CD4-positive, alpha-beta memory T cell (primary cell): Measurements from ENCODE around the gene NOVA2. TPM values are rescaled to one million over a fixed set of nuclear protein-coding genes. Genes with fewer than 3 reads are reported as not detected.
A peak's percentile ranks its signal among the peaks of the same experiment; 100 is the strongest.

Source experiments
- CTCF ChIA-PET: fragments of 350-600 bp; sonication (Branson Sonifier 250); formaldehyde crosslinking; loops from one replicate; lab custom pipeline; 2021; ENCODE audit warnings: inconsistent platforms; ENCODE audit not compliant: partially characterized antibody; lab: Charles Lee
- POLR2A ChIA-PET: fragments of 350-600 bp; sonication (Branson Sonifier 250); formaldehyde crosslinking; loops from one replicate; lab custom pipeline; 2021; ENCODE audit not compliant: partially characterized antibody; lab: Charles Lee
- DNase-seq, 5 donors: peaks; one replicate each; pipeline versions ENCODE4 v3.0.0 to v3.0.0-alpha.2; 2020 to 2022; ENCODE audit warnings: mixed read lengths in 1 of 5
- H3K27ac ChIP-seq: one replicate; pipeline ENCODE4 v1.7.0; 2013; ENCODE audit warnings: low read depth, low read length
- H3K27me3 ChIP-seq: 2 replicates; pipeline ENCODE4 v1.7.0; 2013; ENCODE audit warnings: mild to moderate bottlenecking, low read length, moderate library complexity; ENCODE audit not compliant: insufficient read depth
- H3K36me3 ChIP-seq: 2 replicates; pipeline ENCODE4 v1.7.0; 2013; ENCODE audit warnings: mild to moderate bottlenecking, low read length, moderate library complexity; ENCODE audit not compliant: insufficient read depth
- H3K4me1 ChIP-seq: 2 replicates; pipeline ENCODE4 v1.7.0; 2013; ENCODE audit warnings: mild to moderate bottlenecking, low read length, moderate library complexity; ENCODE audit not compliant: insufficient read depth
- H3K4me3 ChIP-seq, 2 donors: one replicate each; pipeline ENCODE4 v1.7.0; 2013; ENCODE audit warnings: low read length in 2 of 2, mild to moderate bottlenecking in 1 of 2
- H3K9me3 ChIP-seq, 2 donors: one replicate each; pipeline ENCODE4 v1.7.0; 2013; ENCODE audit warnings: low read length in 2 of 2, control low read depth in 1 of 2; ENCODE audit not compliant: control insufficient read depth in 1 of 2
- H3K27ac Mint-ChIP-seq, 7 donors: one replicate each; pipeline ENCODE4 v1.8.0; 2020 to 2021; ENCODE audit warnings: mixed read lengths in 7 of 7, mild to moderate bottlenecking in 6 of 7, inconsistent platforms in 3 of 7, moderate library complexity in 3 of 7
- H3K27me3 Mint-ChIP-seq, 2 donors: one replicate each; pipeline ENCODE4 v1.8.0; 2020 to 2021; ENCODE audit warnings: mixed read lengths in 2 of 2
- H3K36me3 Mint-ChIP-seq, 2 donors: one replicate each; pipeline ENCODE4 v1.8.0; 2020 to 2021; ENCODE audit warnings: mixed read lengths in 2 of 2, inconsistent platforms in 1 of 2, mild to moderate bottlenecking in 1 of 2
- H3K4me1 Mint-ChIP-seq, 4 donors: one replicate each; pipeline ENCODE4 v1.8.0; 2020 to 2021; ENCODE audit warnings: mixed read lengths in 4 of 4, mild to moderate bottlenecking in 1 of 4
- H3K4me3 Mint-ChIP-seq, 8 donors: one replicate each; pipeline ENCODE4 v1.8.0; 2020 to 2021; ENCODE audit warnings: mixed read lengths in 8 of 8, mild to moderate bottlenecking in 7 of 8, moderate library complexity in 6 of 8, inconsistent platforms in 3 of 8
- H3K9me3 Mint-ChIP-seq, 8 donors: one replicate each; pipeline ENCODE4 v1.8.0; 2020 to 2021; ENCODE audit warnings: mixed read lengths in 8 of 8, mild to moderate bottlenecking in 5 of 8, inconsistent platforms in 3 of 8, moderate library complexity in 1 of 8
- intact Hi-C: fragments of 100-400 bp; cut with micrococcal nuclease; formaldehyde crosslinking; loops from one replicate; pipeline ENCODE4 v1.15.1; 2023
- polyA plus RNA-seq, 2 donors: library from polyadenylated mRNA; unstranded; fragments of 300-500 nt; fragmentation: Illumina TruSeq; gene quantifications; one replicate each; pipeline ENCODE4 v1.2.3, GENCODE V29; 2021
- total RNA-seq, 2 experiments: library from RNA; stranded (reverse); gene quantifications; one replicate each; pipeline ENCODE4 v1.2.3, GENCODE V29; 2021

NOVA2 gene
- total and polyA plus RNA-seq, 4 experiments from 2014 or later: not detected

DNA sequence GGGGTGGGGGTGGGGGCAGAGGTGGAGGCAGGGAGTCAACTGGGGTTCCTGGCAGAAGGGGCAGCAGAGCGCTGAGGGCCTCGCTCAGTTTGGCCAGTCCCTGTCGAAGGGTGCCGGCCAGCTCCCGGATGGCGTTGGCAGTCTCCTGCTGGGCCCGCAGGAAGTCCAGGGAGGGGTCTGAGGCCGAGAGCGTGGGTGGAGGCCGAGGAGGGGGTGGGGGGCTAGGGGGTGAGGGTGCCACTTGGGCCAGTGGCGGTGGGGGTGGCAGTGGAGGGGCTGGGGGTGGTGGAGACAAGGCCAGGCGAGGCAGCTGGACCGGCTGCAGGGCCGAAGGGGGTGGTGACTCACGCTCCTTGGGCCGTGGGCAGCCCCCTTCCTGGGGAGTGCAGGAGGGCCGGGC, 82.8 kb downstream of the NOVA2 start:
- CTCF ChIA-PET: no interaction called here
- Mint-ChIP-seq H3K9me3 (no peaks in the 10 kb centered on the region), H3K27ac (no peak overlapping the region), H3K4me3 (no peak overlapping the region), H3K27me3 (no peaks in the 10 kb centered on the region), H3K36me3 (peaks cover 8 to 23% of the 10 kb centered on the region in 2 donors), H3K4me1 (peaks cover 5 to 19% (median 10%) of the 10 kb centered on the region in 4 donors)
- H3K27ac ChIP-seq: no peak overlapping the region
- peaks cover 7% of the 10 kb centered on the region for H3K4me1 ChIP-seq
- H3K4me3 ChIP-seq: no peak overlapping the region
- POLR2A ChIA-PET: interaction anchor here (1.8 kb wide), 1 partner anchor 12 kb away, joined by 8 read pairs; the partner anchor contains the start of gene MYPOP
- no peaks in the 10 kb centered on the region for H3K27me3 ChIP-seq
- H3K9me3 ChIP-seq: no peaks in the 10 kb centered on the region
- no peak for DNase-seq
- intact Hi-C loops: no loop called here
- H3K36me3 ChIP-seq: no peaks in the 10 kb centered on the region

DNA sequence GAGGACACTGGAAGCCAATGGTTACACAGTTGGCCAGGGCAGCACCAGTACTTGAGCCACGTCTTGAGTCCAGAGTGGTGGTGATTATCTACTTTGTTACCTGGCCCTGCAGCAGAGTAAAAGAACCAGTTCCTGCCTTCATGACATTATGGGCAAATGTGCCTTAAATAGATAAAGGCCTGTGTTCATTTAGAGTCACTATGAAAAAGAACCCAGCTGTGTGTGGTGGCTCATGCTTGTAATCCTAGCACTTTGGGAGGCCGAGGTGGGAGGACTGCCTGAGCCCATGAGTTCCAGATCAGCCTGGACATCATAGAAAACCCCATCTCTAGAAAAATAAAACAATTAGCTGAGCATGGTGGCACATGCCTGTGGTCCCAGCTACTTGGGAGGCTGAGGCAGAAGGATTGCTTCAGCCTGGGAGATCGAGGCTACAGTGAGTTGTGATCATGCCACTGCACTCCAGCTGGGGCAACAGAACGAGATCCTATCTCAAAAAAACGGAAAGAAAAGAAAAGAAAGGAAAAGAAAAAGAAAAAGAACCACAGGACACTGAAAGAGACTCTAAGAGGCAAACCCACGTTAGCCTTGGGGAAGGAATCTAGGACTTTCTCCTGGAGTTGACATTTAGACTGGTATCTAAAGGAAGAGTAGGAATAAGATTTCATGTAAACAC, 84.3 kb downstream of the NOVA2 start:
- Mint-ChIP-seq H3K4me1 (peaks cover 3 to 20% (median 10%) of the 10 kb centered on the region in 4 donors), H3K9me3 (no peaks in the 10 kb centered on the region), H3K4me3 (no peak overlapping the region), H3K27ac (peak overlapping the region in 4 of 7 donors; percentile 18 to 73 (median 56)), H3K36me3 (peaks cover 0 to 14% of the 10 kb centered on the region in 2 donors), H3K27me3 (no peaks in the 10 kb centered on the region)
- no peak overlapping the region for H3K4me3 ChIP-seq
- H3K4me1 ChIP-seq: peaks cover 18% of the 10 kb centered on the region
- H3K36me3 ChIP-seq: no peaks in the 10 kb centered on the region
- CTCF ChIA-PET: no interaction called here
- intact Hi-C loops: loop anchor here (5.0 kb wide), 1 partner anchor 1593 kb away; the partner anchor contains the start of gene KPTN
- POLR2A ChIA-PET: interaction anchor here (1.8 kb wide), 1 partner anchor 13 kb away, joined by 8 read pairs; the partner anchor contains the start of gene MYPOP
- no peaks in the 10 kb centered on the region for H3K27me3 ChIP-seq
- no peak for DNase-seq
- no peaks in the 10 kb centered on the region for H3K9me3 ChIP-seq
- no peak overlapping the region for H3K27ac ChIP-seq

DNA sequence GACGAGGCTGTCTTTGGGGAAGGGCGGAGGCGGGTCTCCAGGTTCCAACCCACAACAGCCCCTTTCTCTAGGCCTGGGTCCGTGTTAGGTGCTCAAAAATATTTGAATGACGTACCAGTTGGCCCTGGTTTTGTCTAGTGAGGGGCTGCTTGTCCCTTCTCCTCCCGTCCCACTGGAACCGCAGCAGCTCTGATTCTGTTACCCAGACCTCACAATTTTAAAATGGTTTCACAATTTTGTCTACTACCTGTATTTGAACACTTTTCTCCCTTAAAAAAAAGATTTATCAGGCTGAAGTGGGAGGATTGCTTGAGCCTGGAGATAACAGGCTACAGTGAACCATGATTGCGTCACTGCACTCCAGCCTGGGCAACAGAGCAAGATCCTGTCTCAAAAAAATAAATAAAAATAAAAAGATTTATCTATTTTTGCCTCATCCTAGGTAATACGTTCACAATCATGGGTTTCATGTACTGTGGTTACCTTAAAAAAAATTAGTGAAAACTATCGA, 86.4 kb downstream of the NOVA2 start:
- H3K27ac ChIP-seq: peak overlapping the region; percentile 68
- no peaks in the 10 kb centered on the region for H3K9me3 ChIP-seq
- H3K4me1 ChIP-seq: peaks cover 38% of the 10 kb centered on the region
- H3K36me3 ChIP-seq: no peaks in the 10 kb centered on the region
- H3K9me3 Mint-ChIP-seq: no peaks in the 10 kb centered on the region
- no peak for DNase-seq
- CTCF ChIA-PET: interaction anchor here (1.5 kb wide), 1 partner anchor 16 kb away, joined by 10 read pairs; the partner anchor contains the start of gene MYPOP
- H3K27me3 Mint-ChIP-seq: no peaks in the 10 kb centered on the region
- H3K4me1 Mint-ChIP-seq: peaks cover 10 to 32% (median 18%) of the 10 kb centered on the region in 4 donors
- peak overlapping the region; percentile 65 to 71 for H3K4me3 ChIP-seq
- H3K4me3 Mint-ChIP-seq: peak overlapping the region; percentile 29 to 98 (median 98)
- intact Hi-C loops: loop anchor here (2.0 to 5.0 kb wide), 2 partner anchors 380 to 1595 kb away; partner anchors contain the start of genes KPTN and VASP
- POLR2A ChIA-PET: interaction anchor here (1.3 to 4.8 kb wide), 3 partner anchors 15 to 408 kb away, joined by 3 to 83 read pairs (median 47); partner anchors contain the start of genes FOXA3, MYPOP and SYMPK
- peak overlapping the region; percentile 97 to 99 (median 99) for H3K27ac Mint-ChIP-seq
- H3K36me3 Mint-ChIP-seq: peaks cover 4 to 17% of the 10 kb centered on the region in 2 donors
- H3K27me3 ChIP-seq: no peaks in the 10 kb centered on the region

DNA sequence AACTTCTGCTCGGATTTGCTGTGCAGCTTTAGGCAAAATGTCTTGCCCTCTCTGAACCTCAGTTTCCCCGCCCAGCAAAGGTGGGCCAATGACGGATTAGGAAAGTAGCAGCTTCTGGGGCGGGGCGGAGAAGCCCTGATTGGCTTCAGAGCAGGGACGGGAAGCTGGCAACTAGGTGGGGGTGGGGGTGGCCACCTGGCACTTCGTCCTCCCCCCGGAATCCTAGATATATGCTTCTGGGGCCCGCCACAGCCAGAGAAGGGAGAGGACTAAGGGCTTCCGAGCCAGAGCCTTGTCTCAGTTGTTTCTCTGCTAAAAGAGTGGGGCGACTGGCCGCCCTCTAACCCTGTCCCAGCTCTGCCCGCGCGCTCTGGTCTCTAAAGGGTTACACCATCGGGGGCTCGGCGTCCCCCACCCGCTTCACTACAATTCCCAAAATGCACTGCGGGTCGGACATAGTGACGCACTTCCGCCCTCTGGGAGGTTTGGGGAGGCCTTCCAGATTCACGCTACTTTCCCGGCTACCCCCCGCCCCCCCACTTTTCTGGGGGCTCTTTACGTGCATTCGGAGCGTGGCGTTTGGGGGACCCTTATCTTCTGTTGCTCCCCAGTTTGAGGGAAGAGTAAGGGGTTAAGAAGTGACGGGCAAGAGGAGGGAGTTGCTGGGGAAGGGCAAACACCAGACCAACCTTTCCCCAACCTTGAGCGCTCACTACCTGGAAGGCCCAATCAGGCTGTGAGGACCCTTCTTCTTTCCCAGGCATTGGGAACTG, 87.1 kb downstream of the NOVA2 start:
- peak overlapping the region; percentile 94 to 98 (median 98) for H3K4me3 Mint-ChIP-seq
- POLR2A ChIA-PET: interaction anchor here (0.8 to 4.8 kb wide), 14 partner anchors 9 to 1597 kb away, joined by 3 to 83 read pairs (median 4); partner anchors contain the start of genes CCDC61, FBXO46, FOXA3 and MYPOP
- peaks cover 11 to 36% (median 19%) of the 10 kb centered on the region in 4 donors for H3K4me1 Mint-ChIP-seq
- Histone ChIP-seq H3K36me3 (no peaks in the 10 kb centered on the region), H3K27ac (peak overlapping the region; percentile 68), H3K4me3 (peak overlapping the region; percentile 65 to 71), H3K27me3 (no peaks in the 10 kb centered on the region), H3K4me1 (peaks cover 40% of the 10 kb centered on the region), H3K9me3 (no peaks in the 10 kb centered on the region)
- H3K9me3 Mint-ChIP-seq: no peaks in the 10 kb centered on the region
- H3K27ac Mint-ChIP-seq: peak overlapping the region; percentile 97 to 99 (median 99)
- CTCF ChIA-PET: interaction anchor here (0.6 to 1.5 kb wide), 4 partner anchors 16 to 408 kb away, joined by 3 to 10 read pairs (median 7); partner anchors contain the start of genes FOXA3, MYPOP, SIX5 and SYMPK
- DNase-seq: peak; percentile 87 to 93 (median 91)
- intact Hi-C loops: loop anchor here (1.0 to 5.0 kb wide), 6 partner anchors 16 to 1596 kb away; partner anchors contain the start of genes CCDC61, KPTN, MYPOP and SYMPK
- peaks cover 0 to under 1% of the 10 kb centered on the region in 2 donors for H3K27me3 Mint-ChIP-seq
- peaks cover 4 to 17% of the 10 kb centered on the region in 2 donors for H3K36me3 Mint-ChIP-seq

DNA sequence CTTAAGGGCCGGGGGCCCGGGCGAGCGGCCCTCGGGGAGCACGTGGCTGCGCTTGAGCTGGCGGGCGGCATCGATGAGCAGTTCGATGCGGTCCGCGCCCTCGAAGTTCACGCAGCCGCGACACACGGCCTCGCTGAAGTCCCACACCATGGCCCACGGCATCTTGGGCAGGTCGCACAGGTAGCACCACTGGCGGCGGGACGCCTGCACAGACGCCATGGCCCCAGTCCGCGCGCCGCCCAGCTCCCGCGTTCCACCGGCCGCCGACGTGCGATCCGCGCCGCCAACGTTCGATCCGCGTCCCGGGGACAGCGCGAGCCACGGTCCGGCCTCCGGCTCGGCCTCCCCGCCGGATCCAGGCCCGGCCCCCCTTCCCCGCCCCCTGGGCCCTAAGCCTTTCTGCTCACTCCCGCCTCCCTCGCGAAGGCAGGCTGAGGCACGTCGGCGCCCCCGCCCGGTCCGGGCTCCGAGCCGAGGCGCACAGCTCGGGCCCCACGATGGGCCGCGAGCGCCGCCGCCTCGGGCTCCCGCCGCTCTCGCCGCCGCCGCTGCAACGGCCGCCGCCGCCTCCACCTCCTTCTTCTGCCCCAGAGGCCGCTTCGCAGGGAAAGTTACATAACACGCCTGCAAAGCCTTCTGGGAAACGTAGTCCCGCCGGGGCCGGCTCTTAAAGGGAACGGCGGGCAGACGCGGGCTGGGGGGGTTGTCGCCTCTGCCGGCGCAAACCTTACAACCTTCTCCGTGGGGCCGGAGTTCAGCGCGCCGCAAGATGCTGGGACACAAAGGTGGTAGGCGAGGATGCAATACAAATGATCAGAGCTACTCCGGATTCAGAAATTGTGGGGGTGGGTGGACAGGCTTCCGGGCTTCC, 87.9 kb downstream of the NOVA2 start, which contains the start of gene IRF2BP1:
Gene IRF2BP1 (minus strand): TSS at position 586 of the 871 bp plus-strand sequence. CDS start 367 bp downstream, at position 219.
- Mint-ChIP-seq H3K4me3 (peak within 1 kb of the TSS; percentile 94 to 98 (median 98)), H3K36me3 (peaks cover 4 to 17% of the 10 kb centered on the region in 2 donors), H3K27ac (peak within 1 kb of the TSS; percentile 97 to 99 (median 99)), H3K9me3 (no peaks in the 10 kb centered on the region), H3K27me3 (peaks cover 0 to 3% of the 10 kb centered on the region in 2 donors), H3K4me1 (peaks cover 12 to 39% (median 22%) of the 10 kb centered on the region in 4 donors)
- CTCF ChIA-PET: interaction anchor here (0.6 to 4.2 kb wide), 8 partner anchors 16 to 407 kb away, joined by 3 to 38 read pairs (median 7); partner anchors contain the start of genes FOXA3, MYPOP, SIX5 and SYMPK
- no peaks in the 10 kb centered on the region for H3K36me3 ChIP-seq
- intact Hi-C loops: loop anchor here (1.0 to 5.0 kb wide), 6 partner anchors 17 to 1597 kb away; partner anchors contain the start of genes CCDC61, KPTN, MYPOP and SYMPK
- no peaks in the 10 kb centered on the region for H3K9me3 ChIP-seq
- H3K4me1 ChIP-seq: peaks cover 40% of the 10 kb centered on the region
- DNase-seq: peak; percentile 88 to 95 (median 91)
- POLR2A ChIA-PET: interaction anchor here (0.8 to 4.8 kb wide), 16 partner anchors 9 to 1598 kb away, joined by 3 to 83 read pairs (median 4); partner anchors contain the start of genes CCDC61, FBXO46, FOXA3 and MYPOP
- H3K27ac ChIP-seq: peak within 1 kb of the TSS; percentile 68
- H3K4me3 ChIP-seq: peak within 1 kb of the TSS; percentile 65 to 71
- no peaks in the 10 kb centered on the region for H3K27me3 ChIP-seq
